ENCODE results near the gene TMEM217.

DNA sequence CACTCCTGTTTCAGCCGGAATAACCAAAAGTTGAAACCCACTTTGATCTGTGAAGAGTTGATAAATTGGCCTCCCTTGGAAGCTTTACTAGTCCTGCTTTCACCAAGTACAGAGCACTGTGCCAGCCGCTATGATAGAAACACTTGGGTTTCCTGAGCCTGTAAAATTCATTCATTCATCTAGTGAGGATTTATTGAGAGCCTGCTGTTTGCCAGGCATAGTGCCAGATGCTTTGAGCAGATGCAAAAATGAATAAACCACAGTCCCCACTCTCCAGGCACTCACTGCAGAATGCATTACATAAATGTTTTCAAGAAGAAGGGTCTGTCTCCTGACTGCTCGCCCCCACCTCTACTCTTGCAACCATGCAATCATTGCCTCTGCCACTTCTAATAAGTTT lies 25.3 kb upstream of the TMEM217 start:
- no peak for TF ChIP-seq CTCF (IDR thresholded peaks at IDR 0.05; ENCODE audit: low read depth, low read length)
- TF ChIP-seq EZH2phosphoT487 (IDR thresholded peaks at IDR 0.05; ENCODE audit: low read depth) = no peak

All from OCI-LY3 (cell line).